H1 (cell line): ENCODE measurements around the gene BET1L. TPM values are rescaled to one million over a fixed set of nuclear protein-coding genes. Genes with fewer than 3 reads are reported as not detected.

Experiments
- CTCF ChIA-PET: fragments of 300-600 bp; sonication (Branson Sonifier 250); formaldehyde crosslinking; loops from one replicate; lab custom pipeline; 2021; ENCODE audit not compliant: partially characterized antibody; lab: Charles Lee
- POLR2A ChIA-PET: fragments of 300-600 bp; sonication (Branson Sonifier 250); formaldehyde crosslinking; loops from one replicate; lab custom pipeline; 2021; ENCODE audit warnings: inconsistent platforms; ENCODE audit not compliant: partially characterized antibody; lab: Charles Lee
- DNase-seq, 2 experiments: peaks; one replicate each; pipeline versions ENCODE4 v3.0.0 to v3.0.0-alpha.2; 2010 to 2022; ENCODE audit warnings: low spot score in 2 of 2, low read depth in 1 of 2, mixed read lengths in 1 of 2
- FAIRE-seq: peaks from 2 replicates; lab custom pipeline; 2011; peaks lifted over from hg19 to GRCh38; lab: Jason Lieb, UNC
- H2AFZ ChIP-seq: 2 replicates; pipeline ENCODE4 v1.8.1; 2012; ENCODE audit warnings: low read length, inconsistent platforms
- H2AK5ac ChIP-seq: 2 replicates; pipeline ENCODE4 v1.6.1; 2013; ENCODE audit warnings: low read depth, low read length
- H2BK120ac ChIP-seq: replicated peaks from 2 replicates; pipeline ENCODE3; 2013; ENCODE audit warnings: low read depth, low read length, inconsistent platforms
- H2BK12ac ChIP-seq: 2 replicates; pipeline ENCODE4 v1.6.1; 2013; ENCODE audit warnings: low read depth, low read length
- H2BK15ac ChIP-seq: 2 replicates; pipeline ENCODE4 v1.6.1; 2013; ENCODE audit warnings: low read length
- H2BK20ac ChIP-seq: 2 replicates; pipeline ENCODE4 v1.6.1; 2013; ENCODE audit warnings: low read length
- H2BK5ac ChIP-seq: 2 replicates; pipeline ENCODE4 v1.6.1; 2013; ENCODE audit warnings: low read depth, low read length
- H3K14ac ChIP-seq: 2 replicates; pipeline ENCODE4 v1.6.1; 2013; ENCODE audit warnings: inconsistent platforms; ENCODE audit not compliant: insufficient read length
- H3K18ac ChIP-seq: 2 replicates; pipeline ENCODE4 v1.6.1; 2013; ENCODE audit warnings: low read length; ENCODE audit errors: extremely low read depth
- H3K23ac ChIP-seq: 2 replicates; pipeline ENCODE4 v1.6.1; 2013; ENCODE audit warnings: inconsistent platforms; ENCODE audit not compliant: insufficient read length
- H3K23me2 ChIP-seq: 2 replicates; pipeline ENCODE4 v1.6.1; 2013; ENCODE audit warnings: low read depth, low read length
- H3K27ac ChIP-seq: 2 replicates; pipeline ENCODE4 v1.6.1; 2011; ENCODE audit warnings: low read depth, low read length, inconsistent platforms
- H3K27me3 ChIP-seq, 4 experiments: replicated peaks in 1 of 4; 1 replicate in 1 of 4; 2 replicates in 3 of 4; pipeline versions ENCODE4 v1.6.1 to v1.8.1; 2011 to 2013; ENCODE audit warnings: low read length in 3 of 4, mild to moderate bottlenecking in 3 of 4, inconsistent platforms in 2 of 4, mixed read lengths in 2 of 4, moderate library complexity in 1 of 4; ENCODE audit not compliant: control insufficient read depth in 3 of 4, insufficient read depth in 3 of 4; ENCODE audit errors: extremely low read depth in 1 of 4
- H3K36me3 ChIP-seq, 4 experiments: 2 replicates each; pipeline versions ENCODE4 v1.6.1 to v1.8.1; 2011 to 2013; ENCODE audit warnings: mild to moderate bottlenecking in 4 of 4, low read length in 3 of 4, moderate library complexity in 2 of 4, control low read depth in 1 of 4, inconsistent platforms in 1 of 4; ENCODE audit not compliant: insufficient read depth in 4 of 4, control insufficient read depth in 2 of 4
- H3K4ac ChIP-seq: replicated peaks from 2 replicates; pipeline ENCODE3; 2013; ENCODE audit warnings: low read length, low read depth, mixed read lengths, inconsistent platforms; ENCODE audit not compliant: insufficient read length
- H3K4me1 ChIP-seq, 4 experiments: replicated peaks in 1 of 4; 1 replicate in 1 of 4; 2 replicates in 3 of 4; pipeline versions ENCODE4 v1.6.1 to v1.8.1; 2011 to 2013; ENCODE audit warnings: low read length in 3 of 4, inconsistent platforms in 2 of 4, mixed read lengths in 1 of 4; ENCODE audit not compliant: insufficient read depth in 4 of 4, control insufficient read depth in 3 of 4
- H3K4me2 ChIP-seq, 2 experiments: 2 replicates each; pipeline versions ENCODE4 v1.6.1 to v1.8.1; 2011 to 2013; ENCODE audit warnings: low read depth in 2 of 2, low read length in 2 of 2, control low read depth in 1 of 2, inconsistent platforms in 1 of 2, mild to moderate bottlenecking in 1 of 2; ENCODE audit not compliant: insufficient read depth in 1 of 2
- H3K4me3 ChIP-seq, 4 experiments: fragments of 200-600, 300-600 bp in 1 of 4; sonication (generic), shearing (Covaris generic), sonication (Bioruptor Twin) in 1 of 4; 2 replicates each; pipeline versions ENCODE4 v1.5.1 to v1.8.1; 2011 to 2016; ENCODE audit warnings: low read length in 4 of 4, low read depth in 3 of 4, control low read depth in 2 of 4, inconsistent platforms in 2 of 4, mild to moderate bottlenecking in 2 of 4, mixed read lengths in 1 of 4, moderate library complexity in 1 of 4; ENCODE audit not compliant: insufficient read depth in 2 of 4; ENCODE audit errors: extremely low read depth in 1 of 4
- H3K56ac ChIP-seq: replicated peaks from 2 replicates; pipeline ENCODE3; 2013; ENCODE audit warnings: low read depth, mild to moderate bottlenecking, mixed read lengths, low read length, inconsistent platforms; ENCODE audit not compliant: insufficient read length
- H3K79me1 ChIP-seq: 2 replicates; pipeline ENCODE4 v1.6.1; 2013; ENCODE audit warnings: low read depth, low read length, control low read depth
- H3K79me2 ChIP-seq, 2 experiments: 2 replicates each; pipeline versions ENCODE4 v1.6.1 to v1.8.1; 2012 to 2013; ENCODE audit warnings: low read length in 2 of 2, mild to moderate bottlenecking in 2 of 2, inconsistent platforms in 1 of 2; ENCODE audit not compliant: insufficient read depth in 2 of 2, control insufficient read depth in 1 of 2
- H3K9ac ChIP-seq, 4 experiments: replicated peaks in 1 of 4; 1 replicate in 1 of 4; 2 replicates in 3 of 4; pipeline versions ENCODE4 v1.6.1 to v1.8.1; 2011 to 2013; ENCODE audit warnings: low read depth in 3 of 4, low read length in 3 of 4, control low read depth in 2 of 4, mild to moderate bottlenecking in 2 of 4, moderate library complexity in 2 of 4, inconsistent platforms in 1 of 4; ENCODE audit errors: extremely low read depth in 1 of 4
- H3K9me3 ChIP-seq, 2 experiments: 2 replicates each; pipeline versions ENCODE4 v1.6.1 to v1.8.1; 2012 to 2013; ENCODE audit warnings: mild to moderate bottlenecking in 2 of 2, moderate library complexity in 2 of 2, control low read depth in 1 of 2, inconsistent platforms in 1 of 2, low read depth in 1 of 2, low read length in 1 of 2, mixed read lengths in 1 of 2; ENCODE audit not compliant: insufficient read depth in 2 of 2
- H4K20me1 ChIP-seq, 2 experiments: replicated peaks in 1 of 2; 2 replicates each; pipeline versions ENCODE3 to v1.8.1; 2011 to 2013; ENCODE audit warnings: inconsistent platforms in 2 of 2, low read length in 2 of 2, mild to moderate bottlenecking in 1 of 2; ENCODE audit not compliant: insufficient read depth in 2 of 2, control insufficient read depth in 1 of 2
- H4K5ac ChIP-seq: 2 replicates; pipeline ENCODE4 v1.6.1; 2013; ENCODE audit warnings: low read length, low read depth, mixed read lengths, inconsistent platforms; ENCODE audit not compliant: insufficient read length
- H4K8ac ChIP-seq: 2 replicates; pipeline ENCODE4 v1.8.0; 2013; ENCODE audit warnings: mild to moderate bottlenecking, moderate library complexity, low read length, inconsistent platforms; ENCODE audit not compliant: insufficient read depth; ENCODE audit errors: extremely low read depth
- H4K91ac ChIP-seq: replicated peaks from 2 replicates; pipeline ENCODE3; 2013; ENCODE audit warnings: low read length, mixed read lengths, inconsistent platforms; ENCODE audit not compliant: insufficient read length
- BACH1 ChIP-seq: IDR thresholded peaks from 2 replicates; pipeline ENCODE4 v1.6.1; 2012; ENCODE audit warnings: low read length, improper control_type of control experiment
- SIN3A ChIP-seq, 2 experiments: IDR thresholded peaks in 1 of 2; conservative IDR thresholded peaks in 1 of 2; 2 replicates each; pipeline ENCODE4 v1.6.1; 2011 to 2012; ENCODE audit warnings: low read length in 2 of 2, improper control_type of control experiment in 1 of 2, low read depth in 1 of 2, mild to moderate bottlenecking in 1 of 2
- WGBS, 2 experiments: shearing (Covaris generic) in 1 of 2; methylation state at CpG; one replicate each; pipeline versions ENCODE4 v1.1.6 to v1.1.7; 2013 to 2015; ENCODE audit warnings: low lambda C conversion rate in 2 of 2, mixed read lengths in 2 of 2, inconsistent platforms in 1 of 2, low coverage in 1 of 2, missing lambda C conversion rate in 1 of 2; ENCODE audit not compliant: insufficient replicate concordance in 2 of 2, insufficient coverage in 1 of 2, insufficient read length in 1 of 2; ENCODE audit errors: extremely low coverage in 1 of 2, missing lambda C conversion rate in 1 of 2; 5-methylcytosine and 5-hydroxymethylcytosine counted together
- polyA plus RNA-seq, 7 experiments: library from polyadenylated mRNA; depleted of rRNA in 3 of 7; stranded (reverse) in 5 of 7; unstranded in 2 of 7; fragments of >200 nt in 5 of 7; fragments of 200-250 nt in 2 of 7; gene quantifications; 1 replicate in 5 of 7; 2 replicates in 1 of 7; 4 replicates in 1 of 7; pipeline versions ENCODE4 v1.2.1 to v1.2.3, GENCODE V29; 2011 to 2013; ENCODE audit warnings: missing spikeins in 2 of 7, mixed read lengths in 2 of 7
- total RNA-seq: library from RNA; stranded (reverse); fragmentation: NEBNext Ultra II Directional; extraction: Animal tissue kit (Norgen Biotek cat#: 25700); gene quantifications from 2 replicates; pipeline ENCODE4 v1.2.1, GENCODE V29; 2021

Gene BET1L
- total and polyA plus RNA-seq, 2 of the 8 experiments (the other 6 are each of a cell fraction or from before 2014, with no cell fraction given) = 40.2 to 61.9 TPM

GRCh38 chr11:206526-207207, 532 bp downstream of the BET1L start:
- H4K91ac ChIP-seq = no peak overlapping the region
- 29% methylated on average over 19 of the region's 39 CpGs; no CpG with 5 or more reads in 1 of the 2 experiments for WGBS, 2 experiments
- H2BK20ac ChIP-seq = no peak overlapping the region
- H3K27ac ChIP-seq = peak overlapping the region; percentile 42; the same call in 1 of the 2 replicates
- peak overlapping the region; percentile 75; the same call in 1 of the 2 replicates for H2BK5ac ChIP-seq
- TF ChIP-seq BACH1 = no peak
- TF ChIP-seq SIN3A (conservative IDR thresholded peaks at IDR 0.05 in 1 of 2, IDR thresholded peaks at IDR 0.05 in 1 of 2; ENCODE audit: low read depth in 1 of 2, low read length in 2 of 2) = 0 out of 4 replicates have a peak, but pooled peaks of 1 of the 2 experiments have one; percentile 27
- H3K4me2 ChIP-seq = peak overlapping the region; percentile 90 to 97
- H3K9me3 ChIP-seq = no peaks in the 10 kb centered on the region
- ChIA-PET CTCF (interaction anchor here (0.9 to 1.4 kb wide), 7 partner anchors 9 to 190 kb away, joined by 3 to 6 read pairs (median 3); no protein-coding TSS in a partner anchor), POLR2A (interaction anchor here (0.6 to 2.0 kb wide), 17 partner anchors 9 to 338 kb away, joined by 3 to 11 read pairs (median 3); partner anchors contain the start of genes PSMD13 and SIRT3)
- no peak overlapping the region for H3K4ac ChIP-seq
- H3K79me1 ChIP-seq = peaks cover 11% of the 10 kb centered on the region
- H3K4me3 ChIP-seq = peak overlapping the region; percentile 85 to 89 (median 87)
- H4K8ac ChIP-seq = peak overlapping the region; percentile 73; the same call in 1 of the 2 replicates
- no peak overlapping the region for H2BK120ac ChIP-seq
- peaks cover 22% of the 10 kb centered on the region for H3K23me2 ChIP-seq
- H2BK15ac ChIP-seq = no peak overlapping the region
- H3K4me1 ChIP-seq = peaks cover 0 to 23% (median 9%) of the 10 kb centered on the region in 4 experiments; a peak in 5 of 7 replicates
- H4K20me1 ChIP-seq = peaks cover 0 to 34% of the 10 kb centered on the region in 2 experiments
- DNase-seq (peak in 1 of 2 experiments; percentile 50), FAIRE-seq (no peak)
- H3K79me2 ChIP-seq = peaks cover 0 to 31% of the 10 kb centered on the region in 2 experiments; a peak in 3 of 4 replicates
- H3K23ac ChIP-seq = no peak overlapping the region
- H4K5ac ChIP-seq = no peak overlapping the region
- H3K27me3 ChIP-seq = no peaks in the 10 kb centered on the region
- H3K9ac ChIP-seq = peak overlapping the region; percentile 26 to 90 (median 68)
- H3K18ac ChIP-seq = peak overlapping the region; percentile 32
- no peak overlapping the region for H2AFZ ChIP-seq
- H3K14ac ChIP-seq = no peak overlapping the region
- peak overlapping the region; percentile 78 for H3K56ac ChIP-seq
- no peak overlapping the region for H2BK12ac ChIP-seq
- peak overlapping the region; percentile 9; the same call in 1 of the 2 replicates for H2AK5ac ChIP-seq
- peaks cover 15 to 31% (median 22%) of the 10 kb centered on the region in 4 experiments; a peak in 7 of 8 replicates for H3K36me3 ChIP-seq
